Stimulated activated CD4-positive, alpha-beta T cell treated with anti-CD3 and anti-CD28 coated beads, Interleukin-4, amount 100 ng/mL, for 1 hour (primary cell): ENCODE results near the gene MTMR3.
"Not testable (repeated sequence)": the region's sequence is repeated elsewhere in the genome, so short reads cannot be mapped to it uniquely, and the experiment has no call there.

Experiments used
- DNase-seq: peaks from one replicate; pipeline ENCODE4 v3.0.0-alpha.2; 2020

MTMR3 gene

DNA sequence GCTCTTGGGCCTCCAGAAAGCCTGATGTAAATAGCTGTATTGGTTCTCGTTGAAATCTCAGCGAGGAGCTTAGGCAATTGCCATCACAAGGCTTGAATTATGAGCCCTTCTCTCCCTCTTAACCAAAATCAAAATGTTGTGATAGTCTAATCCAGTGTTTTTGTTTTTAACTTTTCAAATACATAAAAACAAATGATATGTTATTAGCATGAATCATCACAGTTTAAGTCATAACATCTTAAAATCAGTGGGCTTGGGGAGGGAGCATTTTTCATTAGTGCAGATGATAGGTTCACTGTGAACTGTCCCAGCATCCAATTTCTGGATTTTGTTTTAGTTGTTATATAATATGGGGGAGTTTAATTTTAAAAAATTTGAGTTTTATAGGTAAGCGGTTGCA, 148.4 kb downstream of the MTMR3 start:
- DNase-seq: no peak

DNA sequence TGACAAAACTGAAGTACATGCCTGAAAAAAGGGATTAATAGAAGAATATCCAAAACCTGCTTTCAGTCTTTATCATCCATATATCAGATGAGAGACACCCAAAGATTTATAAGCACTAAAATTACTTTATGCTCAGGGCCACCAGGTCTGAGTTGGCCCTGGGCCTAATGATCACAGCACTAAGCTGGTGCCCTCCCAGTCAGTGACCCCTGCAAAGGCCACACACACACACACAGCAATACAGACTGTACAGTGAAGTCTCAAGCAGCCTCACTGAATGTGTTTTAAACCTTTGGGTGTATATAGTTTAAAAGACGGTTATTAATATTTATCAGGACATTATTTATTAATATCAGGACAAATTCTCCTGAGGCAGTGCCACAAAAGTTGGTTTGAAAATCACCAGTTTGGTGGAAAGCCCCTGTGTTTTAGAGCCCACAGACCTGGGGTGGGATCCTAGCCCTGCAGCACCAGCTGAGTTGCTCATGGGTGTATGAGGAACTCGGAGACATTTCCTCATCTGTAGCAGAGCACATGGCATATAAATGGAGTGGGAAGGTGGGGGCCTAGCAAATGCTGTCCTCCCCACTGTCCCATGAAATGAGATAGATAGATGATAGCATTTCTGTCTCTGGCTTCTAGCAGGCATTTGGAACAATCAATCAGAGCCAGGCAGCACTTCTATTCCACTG, 148.9 kb downstream of the MTMR3 start:
- no peak for DNase-seq

GRCh38 chr22:30033137-30033536, 150.2 kb downstream of the MTMR3 start:
- DNase-seq: no peak

DNA sequence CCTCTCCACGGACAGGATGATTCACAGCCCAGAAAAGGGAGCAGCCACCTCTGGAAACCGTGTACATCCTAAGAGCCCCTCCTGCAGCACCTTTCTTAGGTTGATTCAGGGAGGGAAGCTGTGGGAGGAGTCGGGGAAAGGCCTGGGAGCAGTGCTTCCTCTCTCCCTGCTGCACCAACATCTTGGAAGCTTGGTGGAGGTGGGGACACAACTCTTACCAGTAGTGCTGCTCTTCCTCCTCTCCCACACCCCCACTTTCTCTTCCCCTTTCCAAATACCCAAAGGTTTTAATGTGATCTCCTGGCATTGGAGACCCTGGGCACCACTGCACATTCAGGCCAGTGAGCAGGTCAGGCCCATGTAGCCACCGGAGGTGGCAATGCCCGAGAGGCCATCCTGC, 150.9 kb downstream of the MTMR3 start:
- no peak for DNase-seq

DNA sequence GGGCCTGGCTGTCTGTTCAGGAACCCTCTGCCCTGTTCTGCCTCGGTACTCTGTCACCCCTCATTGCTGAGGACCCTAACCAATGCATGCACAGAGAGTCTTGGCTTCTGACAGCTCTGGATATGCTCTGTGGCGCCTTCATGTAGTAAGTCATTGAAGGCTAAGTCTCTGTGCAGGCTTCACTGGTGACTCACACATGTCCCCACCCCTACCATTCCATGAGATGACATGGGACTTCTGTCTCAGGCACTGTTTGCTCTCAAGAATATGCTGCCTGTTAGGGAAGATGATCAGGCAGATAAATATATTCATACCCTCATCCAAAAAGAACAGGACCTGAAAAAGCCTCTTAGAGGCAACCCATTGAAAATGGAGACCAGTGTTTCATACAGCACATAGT, 153.7 kb downstream of the MTMR3 start:
- no peak for DNase-seq

DNA sequence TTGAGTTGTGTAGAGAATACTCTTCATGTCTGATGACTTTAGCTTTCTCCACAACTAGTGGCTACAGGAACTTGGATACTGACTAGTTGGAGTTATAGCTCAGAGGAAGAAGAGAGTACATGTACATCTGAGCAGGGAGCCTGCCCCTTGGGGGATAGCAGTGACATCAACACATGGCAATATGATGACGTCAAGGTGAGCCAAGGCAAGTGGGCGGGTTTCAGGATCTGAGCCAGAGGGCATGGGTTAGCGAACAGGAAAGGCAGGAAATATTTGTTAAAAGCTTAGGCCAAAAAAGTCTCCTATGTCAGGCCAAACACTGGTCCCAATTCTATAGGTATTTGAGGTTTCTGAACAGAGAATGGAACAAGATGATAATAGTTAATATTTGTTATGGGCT, 155.2 kb downstream of the MTMR3 start:
- no peak for DNase-seq

- no peak for DNase-seq
These were observed 157.7 kb downstream of the MTMR3 start for GRCh38 chr22:30040499-30041260.

DNA sequence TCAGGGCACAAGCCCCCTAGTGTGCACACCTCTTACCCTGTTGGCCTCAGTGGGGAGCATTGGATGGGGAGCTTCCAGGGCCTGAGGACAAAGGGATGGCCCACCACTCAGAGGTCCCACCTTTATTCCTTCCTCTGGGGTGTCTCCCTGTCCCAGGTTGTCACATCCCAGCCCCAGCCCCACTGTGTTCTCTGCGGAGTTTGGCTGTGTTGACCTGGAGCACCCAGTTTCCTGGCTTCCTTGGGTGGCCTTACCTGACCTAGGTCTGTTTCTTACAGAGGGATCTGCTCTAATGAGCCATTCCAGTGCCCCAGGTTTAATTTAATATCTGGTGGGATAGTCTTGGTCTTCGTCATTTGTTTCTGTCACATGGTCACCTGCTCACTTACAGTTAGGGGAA, 158.5 kb downstream of the MTMR3 start:
- DNase-seq: no peak

- no peak for DNase-seq
These were observed 158.9 kb downstream of the MTMR3 start for GRCh38 chr22:30041881-30042280.

DNA sequence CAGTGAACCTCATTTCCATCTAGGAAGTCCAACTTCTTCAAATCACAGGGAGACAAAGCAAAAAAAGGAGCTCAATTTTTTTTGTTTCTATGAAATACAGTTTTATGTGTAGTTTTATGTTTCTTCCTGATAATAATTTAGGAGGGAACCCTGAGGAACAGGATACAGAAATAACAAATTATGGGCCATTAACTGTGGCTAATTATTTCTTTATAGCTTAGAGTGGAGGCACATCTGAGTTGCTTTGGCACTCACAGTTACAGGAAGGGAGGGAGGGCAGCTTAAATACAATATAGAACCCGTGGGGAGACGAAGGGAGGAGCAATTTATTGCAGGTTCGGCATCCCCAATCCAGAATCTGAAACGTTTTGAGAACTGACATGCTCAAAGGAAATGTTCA, 160.2 kb downstream of the MTMR3 start:
- no peak for DNase-seq

DNA sequence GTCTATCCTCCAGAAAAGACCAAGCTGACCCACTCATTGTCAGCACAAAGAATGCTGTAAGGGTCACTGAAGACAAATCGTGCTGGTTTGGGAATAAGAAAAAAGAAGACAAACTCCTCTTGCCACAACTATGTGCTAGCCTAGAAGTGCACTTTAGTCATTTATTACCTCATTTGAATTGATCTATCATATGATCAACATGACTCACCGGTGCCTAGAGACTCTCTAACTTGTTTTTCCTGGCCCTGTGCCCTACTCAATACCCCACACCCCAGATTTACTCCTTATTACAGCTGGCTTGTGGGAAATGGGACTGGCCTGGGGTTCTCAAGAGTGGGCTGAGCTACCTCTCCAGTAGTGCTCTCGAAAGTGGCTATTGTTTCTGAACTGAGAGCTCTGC, 161.4 kb downstream of the MTMR3 start:
- no peak for DNase-seq

DNA sequence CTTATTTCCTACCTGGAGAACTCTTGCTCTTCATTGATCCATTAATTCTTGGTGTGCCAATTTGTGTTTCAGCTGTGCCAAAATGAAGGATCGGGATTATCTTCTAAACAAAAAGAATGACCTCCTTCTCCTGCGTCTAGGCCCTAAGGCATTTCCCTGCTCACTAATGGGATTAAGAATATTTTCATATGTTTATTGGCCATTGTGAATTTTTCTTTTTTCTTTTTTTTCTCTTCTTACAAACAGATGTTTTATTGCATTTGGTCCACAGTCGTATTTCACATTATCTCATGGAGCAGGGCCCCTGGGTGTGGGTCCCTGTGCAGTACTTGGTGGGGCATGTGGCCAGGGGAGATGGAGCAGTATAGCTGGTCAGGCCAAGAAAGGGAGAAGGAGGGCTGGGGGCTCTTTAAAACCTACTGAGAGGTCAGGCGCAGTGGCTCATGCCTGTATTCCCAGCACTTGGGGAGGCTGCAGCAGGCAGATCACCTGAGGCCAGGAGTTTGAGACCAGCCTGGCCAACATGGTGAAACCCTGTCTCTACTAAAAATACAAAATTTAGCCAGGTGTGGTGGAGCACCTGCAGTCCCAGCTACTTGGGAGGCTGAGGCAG, 162.0 kb downstream of the MTMR3 start:
- DNase-seq: no peak

DNA sequence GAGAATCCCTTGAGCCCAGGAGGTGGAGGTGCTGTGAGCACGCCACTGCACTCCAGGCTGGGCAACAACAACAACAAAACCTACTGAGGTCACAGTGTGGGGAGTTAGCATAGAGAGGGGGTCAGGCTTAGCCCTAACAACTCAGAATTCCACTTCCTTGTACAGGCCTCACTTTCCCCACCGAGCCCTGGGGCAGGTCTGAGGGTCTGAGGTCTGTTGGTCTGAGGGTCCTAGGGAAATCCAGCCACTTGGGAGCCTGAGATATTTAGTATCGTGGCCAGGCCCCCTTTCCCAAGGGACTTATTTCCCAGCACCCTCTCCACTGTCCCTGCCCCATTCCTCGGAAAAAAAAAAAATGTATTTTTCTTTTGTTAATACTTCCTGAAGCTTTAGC, 162.5 kb downstream of the MTMR3 start:
- no peak for DNase-seq

GRCh38 chr22:30045901-30046715, 163.1 kb downstream of the MTMR3 start:
- no peak for DNase-seq

- DNase-seq: no peak
These were observed 163.9 kb downstream of the MTMR3 start for GRCh38 chr22:30046716-30047363.

DNA sequence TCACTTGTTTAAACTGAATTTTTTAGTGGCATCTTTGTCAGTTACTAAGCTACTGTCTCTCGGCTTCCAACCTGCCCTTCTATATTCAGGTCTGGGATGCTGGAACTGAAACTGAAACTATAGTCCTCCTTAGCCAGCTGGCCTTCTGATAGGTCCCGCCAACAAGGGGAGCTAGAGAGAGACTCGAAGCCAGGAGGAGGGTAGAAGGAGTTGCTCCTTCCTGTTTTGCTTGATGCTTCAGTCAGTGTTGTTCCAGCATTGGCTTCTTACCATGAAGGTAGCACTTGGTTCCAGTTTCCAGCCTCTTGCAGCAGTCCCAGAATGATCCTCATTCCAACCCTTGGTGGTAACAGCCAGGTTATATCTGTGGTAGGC, 164.4 kb downstream of the MTMR3 start:
- no peak for DNase-seq

- DNase-seq: no peak
These were observed 165.7 kb downstream of the MTMR3 start for GRCh38 chr22:30048681-30049080.

DNA sequence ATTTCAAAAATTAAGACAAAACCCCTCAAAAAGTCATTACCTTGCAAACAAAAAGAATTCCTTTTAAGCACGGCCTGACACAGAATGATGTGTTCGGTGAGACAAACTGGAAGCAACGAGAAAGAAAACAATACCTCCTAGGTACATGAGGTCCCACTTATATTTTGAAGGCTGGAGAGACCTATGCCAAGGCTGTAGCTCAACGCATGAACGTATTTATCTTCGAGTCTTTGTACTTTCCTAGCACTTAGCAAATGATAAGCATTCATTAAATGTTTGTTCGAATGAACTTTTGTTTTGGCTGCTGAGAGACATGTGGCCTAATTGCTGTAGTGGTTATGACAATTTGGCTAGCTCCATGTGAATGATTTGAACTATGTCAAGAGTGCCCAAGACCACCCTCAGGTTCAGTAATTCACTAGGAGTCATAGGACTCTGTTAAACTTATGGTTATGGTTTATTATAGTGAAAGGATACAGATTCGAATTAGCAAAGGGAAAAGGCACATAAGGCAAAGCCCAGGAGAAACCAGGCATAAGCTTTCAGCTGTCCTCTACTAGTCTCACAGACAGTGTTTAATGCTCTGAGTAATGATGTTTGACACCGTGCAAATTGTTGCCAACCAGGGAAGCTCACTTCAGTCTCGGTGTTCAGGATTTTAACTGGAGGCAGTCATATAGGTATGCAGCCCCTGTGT, 171.2 kb downstream of the MTMR3 start:
- no peak for DNase-seq

GRCh38 chr22:30054764-30055069, 171.7 kb downstream of the MTMR3 start:
- DNase-seq: no peak

GRCh38 chr22:30056015-30056414, 173.0 kb downstream of the MTMR3 start:
- DNase-seq: no peak

GRCh38 chr22:30057375-30057774, 174.4 kb downstream of the MTMR3 start:
- no peak for DNase-seq

DNA sequence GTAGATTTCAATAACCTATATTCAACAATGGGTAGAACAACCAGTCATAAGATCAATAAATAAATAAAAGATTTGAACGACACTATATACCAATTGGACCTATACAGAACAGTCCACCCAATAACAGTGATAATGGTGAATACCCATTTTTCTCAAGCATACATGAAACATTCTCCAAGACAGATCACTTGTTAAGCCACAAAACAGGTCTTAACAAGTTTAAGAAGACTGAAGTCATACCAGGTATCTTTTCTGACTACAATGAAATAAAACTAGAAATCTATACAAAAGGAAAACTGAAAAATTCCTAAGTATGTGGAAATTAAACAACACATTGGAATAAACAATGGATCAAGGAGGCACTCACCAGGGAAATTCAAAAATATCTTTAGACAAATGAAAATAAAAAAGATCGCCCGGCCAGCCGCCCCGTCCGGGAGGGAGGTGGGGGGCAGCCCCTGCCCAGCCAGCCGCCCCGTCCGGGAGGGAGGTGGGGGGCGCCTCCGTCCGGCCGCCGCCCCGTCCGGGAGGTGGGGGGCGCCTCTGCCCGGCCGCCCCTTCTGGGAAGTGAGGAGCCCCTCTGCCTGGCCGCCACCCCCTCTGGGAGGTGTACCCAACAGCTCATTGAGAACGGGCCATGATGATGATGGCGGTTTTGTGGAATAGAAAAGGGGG, 176.5 kb downstream of the MTMR3 start:
- DNase-seq: not testable (repeated sequence)
